ENCODE results near the gene NAV2. TPM values are rescaled to one million over a fixed set of nuclear protein-coding genes. Genes with fewer than 3 reads are reported as not detected.

Gene NAV2
- total RNA-seq, 1 experiment from 2014 or later: 22.7 TPM

DNA sequence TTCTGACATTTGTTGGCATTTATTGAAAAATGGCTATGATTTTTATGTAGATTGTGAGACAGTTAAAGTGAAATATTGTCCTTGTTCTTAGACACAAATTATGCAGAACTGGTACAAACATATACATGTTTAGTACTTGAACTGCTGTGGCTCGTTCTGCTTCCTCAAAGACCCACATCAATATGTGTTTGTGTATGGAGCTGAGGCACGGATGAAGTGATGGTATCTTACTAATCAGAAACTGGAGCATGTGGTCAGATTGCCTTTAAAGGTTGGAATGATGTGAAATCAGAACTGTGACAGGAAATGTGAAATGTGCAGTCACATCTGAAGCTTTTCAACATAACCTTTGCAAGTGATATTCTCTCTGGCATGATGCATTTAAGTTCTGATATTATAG lies 130.4 kb downstream of the NAV2 start:
- H3K27ac ChIP-seq (ENCODE audit: low read length): no peak overlapping the region
- DNase-seq (ENCODE audit: low read depth, low spot score): no peak
- POLR2A ChIA-PET: no interaction called here
- no peaks in the 10 kb centered on the region for H3K27me3 ChIP-seq (ENCODE audit: control insufficient read depth, insufficient read depth, low read length)
- in situ Hi-C loops (cut with HindIII; ENCODE audit: low pct_unique_long_range_greater_than_20kb, low sequenced_read_pairs): no loop called here
- BruUV-seq (replicated peaks): no TSS peak
- no peaks in the 10 kb centered on the region; the same call in 1 of the 2 replicates for H3K36me3 ChIP-seq (ENCODE audit: control insufficient read depth, insufficient read depth, low read length)
- no peak overlapping the region for H3K4me3 ChIP-seq (ENCODE audit: low read depth in 2 of 2, low read length in 2 of 2)
- CTCF ChIA-PET: interaction anchor here (0.7 kb wide), 1 partner anchor 60 kb away, joined by 6 read pairs; no protein-coding TSS in a partner anchor
- intact Hi-C loops (cut with micrococcal nuclease; ENCODE audit: unreplicated experiment): no loop called here
- H3K9me3 ChIP-seq (ENCODE audit: control insufficient read depth, insufficient read depth, low read depth, low read length): no peaks in the 10 kb centered on the region
- H3K4me1 ChIP-seq (ENCODE audit: control insufficient read depth, insufficient read depth, low read length): no peaks in the 10 kb centered on the region
- TF ChIP-seq POLR2AphosphoS5 (IDR thresholded peaks at IDR 0.05; ENCODE audit: low read depth, low read length) (no peak), TCF7L2 (IDR thresholded peaks at IDR 0.05; ENCODE audit: low read depth, low read length) (no peak), CTCF (IDR thresholded peaks at IDR 0.05) (no peak), SIN3A (IDR thresholded peaks at IDR 0.05; ENCODE audit: borderline replicate concordance, insufficient read depth, low read depth, low read length) (no peak)
- TF ChIP-seq, protein P1, sequence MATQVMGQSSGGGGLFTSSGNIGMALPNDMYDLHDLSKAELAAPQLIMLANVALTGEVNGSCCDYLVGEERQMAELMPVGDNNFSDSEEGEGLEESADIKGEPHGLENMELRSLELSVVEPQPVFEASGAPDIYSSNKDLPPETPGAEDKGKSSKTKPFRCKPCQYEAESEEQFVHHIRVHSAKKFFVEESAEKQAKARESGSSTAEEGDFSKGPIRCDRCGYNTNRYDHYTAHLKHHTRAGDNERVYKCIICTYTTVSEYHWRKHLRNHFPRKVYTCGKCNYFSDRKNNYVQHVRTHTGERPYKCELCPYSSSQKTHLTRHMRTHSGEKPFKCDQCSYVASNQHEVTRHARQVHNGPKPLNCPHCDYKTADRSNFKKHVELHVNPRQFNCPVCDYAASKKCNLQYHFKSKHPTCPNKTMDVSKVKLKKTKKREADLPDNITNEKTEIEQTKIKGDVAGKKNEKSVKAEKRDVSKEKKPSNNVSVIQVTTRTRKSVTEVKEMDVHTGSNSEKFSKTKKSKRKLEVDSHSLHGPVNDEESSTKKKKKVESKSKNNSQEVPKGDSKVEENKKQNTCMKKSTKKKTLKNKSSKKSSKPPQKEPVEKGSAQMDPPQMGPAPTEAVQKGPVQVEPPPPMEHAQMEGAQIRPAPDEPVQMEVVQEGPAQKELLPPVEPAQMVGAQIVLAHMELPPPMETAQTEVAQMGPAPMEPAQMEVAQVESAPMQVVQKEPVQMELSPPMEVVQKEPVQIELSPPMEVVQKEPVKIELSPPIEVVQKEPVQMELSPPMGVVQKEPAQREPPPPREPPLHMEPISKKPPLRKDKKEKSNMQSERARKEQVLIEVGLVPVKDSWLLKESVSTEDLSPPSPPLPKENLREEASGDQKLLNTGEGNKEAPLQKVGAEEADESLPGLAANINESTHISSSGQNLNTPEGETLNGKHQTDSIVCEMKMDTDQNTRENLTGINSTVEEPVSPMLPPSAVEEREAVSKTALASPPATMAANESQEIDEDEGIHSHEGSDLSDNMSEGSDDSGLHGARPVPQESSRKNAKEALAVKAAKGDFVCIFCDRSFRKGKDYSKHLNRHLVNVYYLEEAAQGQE (IDR thresholded peaks at IDR 0.05; ENCODE audit: insufficient read depth in 1 of 2, low read depth in 2 of 2, low read length in 1 of 2): no peak
- no peak for ATAC-seq

DNA sequence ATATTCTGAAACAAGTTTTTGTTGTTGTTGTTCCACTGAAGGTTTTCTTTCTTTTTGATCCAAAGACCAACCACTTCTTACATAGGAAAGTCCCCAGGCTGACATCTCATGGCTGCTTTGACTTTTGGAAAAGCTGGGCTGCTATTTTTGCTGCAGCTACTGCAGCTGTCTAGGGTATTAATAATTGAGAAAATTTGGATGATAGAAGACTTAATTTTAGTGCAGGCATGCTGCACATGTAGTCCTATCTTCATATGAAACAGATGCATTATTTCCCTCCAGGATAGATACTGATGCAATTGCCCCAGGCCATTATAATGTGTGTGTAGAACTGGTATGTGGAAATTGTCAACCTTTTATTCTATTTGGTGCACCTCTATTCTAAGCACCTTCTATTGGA lies 131.4 kb downstream of the NAV2 start:
- Histone ChIP-seq H3K4me3 (ENCODE audit: low read depth in 2 of 2, low read length in 2 of 2) (no peak overlapping the region), H3K4me1 (ENCODE audit: control insufficient read depth, insufficient read depth, low read length) (no peaks in the 10 kb centered on the region), H3K36me3 (ENCODE audit: control insufficient read depth, insufficient read depth, low read length) (no peaks in the 10 kb centered on the region; the same call in 1 of the 2 replicates), H3K27ac (ENCODE audit: low read length) (no peak overlapping the region), H3K9me3 (ENCODE audit: control insufficient read depth, insufficient read depth, low read depth, low read length) (no peaks in the 10 kb centered on the region), H3K27me3 (ENCODE audit: control insufficient read depth, insufficient read depth, low read length) (no peaks in the 10 kb centered on the region)
- CTCF ChIA-PET: no interaction called here
- intact Hi-C loops (cut with micrococcal nuclease; ENCODE audit: unreplicated experiment): no loop called here
- DNase-seq (ENCODE audit: low read depth, low spot score): no peak
- no peak for ATAC-seq
- BruUV-seq (replicated peaks): no TSS peak
- in situ Hi-C loops (cut with HindIII; ENCODE audit: low pct_unique_long_range_greater_than_20kb, low sequenced_read_pairs): no loop called here
- TF ChIP-seq, protein P1 (IDR thresholded peaks at IDR 0.05; ENCODE audit: insufficient read depth in 1 of 2, low read depth in 2 of 2, low read length in 1 of 2): no peak
- TF ChIP-seq TCF7L2 (IDR thresholded peaks at IDR 0.05; ENCODE audit: low read depth, low read length) (no peak), POLR2AphosphoS5 (IDR thresholded peaks at IDR 0.05; ENCODE audit: low read depth, low read length) (no peak), CTCF (IDR thresholded peaks at IDR 0.05) (no peak), SIN3A (IDR thresholded peaks at IDR 0.05; ENCODE audit: borderline replicate concordance, insufficient read depth, low read depth, low read length) (no peak)
- POLR2A ChIA-PET: no interaction called here
